ENCODE measurements around the gene ZMYM2. TPM values are rescaled to one million over a fixed set of nuclear protein-coding genes. Genes with fewer than 3 reads are reported as not detected.
"Not testable (repeated sequence)": the region's sequence is repeated elsewhere in the genome, so short reads cannot be mapped to it uniquely, and the experiment has no call there.

Gene ZMYM2
- total and polyA plus RNA-seq, 8 donors: 10.8 to 182 (median 75.3) TPM

DNA sequence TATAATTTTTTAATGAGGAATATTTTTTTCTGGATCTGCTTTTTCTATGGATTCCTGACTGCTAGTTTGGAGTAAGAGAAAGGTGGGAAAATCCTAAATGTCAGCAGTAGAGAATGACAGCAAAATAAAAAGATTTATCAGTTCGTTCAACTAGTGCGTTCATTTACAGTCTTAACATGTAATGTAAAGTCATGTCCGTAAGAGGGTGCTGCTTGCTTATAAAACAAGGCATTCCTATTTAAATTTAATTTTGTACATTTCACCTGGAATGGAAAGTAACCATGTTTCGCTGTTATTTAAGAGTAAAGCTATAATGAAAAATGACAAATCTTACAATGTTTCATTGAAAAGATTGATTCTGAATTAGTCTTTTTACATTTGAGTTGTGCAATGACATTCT lies 76.6 kb downstream of the ZMYM2 start:
- Histone ChIP-seq H3K9me3 (no peaks in the 10 kb centered on the region), H3K4me3 (no peak overlapping the region), H3K36me3 (peaks cover 29 to 96% (median 92%) of the 10 kb centered on the region in 4 donors), H3K27me3 (no peaks in the 10 kb centered on the region), H3K4me1 (peaks cover 0 to 5% (median 0%) of the 10 kb centered on the region in 4 donors), H3K27ac (no peak overlapping the region)
- DNase-seq: no peak
- intact Hi-C loops (cut with DNase I; ENCODE audit: low total_unique reads): no loop called here
- TF ChIP-seq EP300 (IDR thresholded peaks at IDR 0.05) (no peak), POLR2AphosphoS5 (IDR thresholded peaks at IDR 0.05) (no peak), POLR2A (IDR thresholded peaks at IDR 0.05) (no peak)
- TF ChIP-seq, protein P1, sequence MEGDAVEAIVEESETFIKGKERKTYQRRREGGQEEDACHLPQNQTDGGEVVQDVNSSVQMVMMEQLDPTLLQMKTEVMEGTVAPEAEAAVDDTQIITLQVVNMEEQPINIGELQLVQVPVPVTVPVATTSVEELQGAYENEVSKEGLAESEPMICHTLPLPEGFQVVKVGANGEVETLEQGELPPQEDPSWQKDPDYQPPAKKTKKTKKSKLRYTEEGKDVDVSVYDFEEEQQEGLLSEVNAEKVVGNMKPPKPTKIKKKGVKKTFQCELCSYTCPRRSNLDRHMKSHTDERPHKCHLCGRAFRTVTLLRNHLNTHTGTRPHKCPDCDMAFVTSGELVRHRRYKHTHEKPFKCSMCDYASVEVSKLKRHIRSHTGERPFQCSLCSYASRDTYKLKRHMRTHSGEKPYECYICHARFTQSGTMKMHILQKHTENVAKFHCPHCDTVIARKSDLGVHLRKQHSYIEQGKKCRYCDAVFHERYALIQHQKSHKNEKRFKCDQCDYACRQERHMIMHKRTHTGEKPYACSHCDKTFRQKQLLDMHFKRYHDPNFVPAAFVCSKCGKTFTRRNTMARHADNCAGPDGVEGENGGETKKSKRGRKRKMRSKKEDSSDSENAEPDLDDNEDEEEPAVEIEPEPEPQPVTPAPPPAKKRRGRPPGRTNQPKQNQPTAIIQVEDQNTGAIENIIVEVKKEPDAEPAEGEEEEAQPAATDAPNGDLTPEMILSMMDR (IDR thresholded peaks at IDR 0.05): no peak
- 70 to 85% (median 74%) methylated on average over 4 of the region's 4 CpGs for WGBS, 5 donors

DNA sequence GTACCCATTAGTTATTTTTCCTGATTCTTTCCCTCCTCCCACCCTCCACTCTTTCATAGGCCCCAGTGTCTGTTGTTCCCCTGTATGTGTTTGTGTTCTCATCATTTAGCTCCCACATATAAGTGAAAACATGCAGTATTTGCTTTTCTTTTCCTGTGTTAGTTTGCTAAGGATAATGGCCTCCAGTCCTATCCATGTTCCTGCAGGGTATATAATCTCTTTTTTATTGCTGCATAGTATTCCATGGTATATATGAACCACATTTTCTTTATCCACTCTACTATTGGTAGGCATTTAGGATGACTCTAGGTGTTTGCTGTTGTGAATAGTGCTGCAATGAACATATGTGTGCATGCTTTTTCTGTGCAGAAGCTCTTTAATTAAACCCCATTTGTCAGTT lies 79.4 kb downstream of the ZMYM2 start:
- no peak for DNase-seq
- intact Hi-C loops (cut with DNase I; ENCODE audit: low total_unique reads): no loop called here
- peaks cover 0 to 5% (median 0%) of the 10 kb centered on the region in 4 donors for H3K4me1 ChIP-seq
- no peak overlapping the region for H3K27ac ChIP-seq
- H3K27me3 ChIP-seq: no peaks in the 10 kb centered on the region
- no peak for TF ChIP-seq EP300 (IDR thresholded peaks at IDR 0.05)
- no peak for TF ChIP-seq POLR2AphosphoS5 (IDR thresholded peaks at IDR 0.05)
- TF ChIP-seq POLR2A (IDR thresholded peaks at IDR 0.05): no peak
- TF ChIP-seq, protein P1 (IDR thresholded peaks at IDR 0.05): no peak
- H3K4me3 ChIP-seq: no peak overlapping the region
- no peaks in the 10 kb centered on the region for H3K9me3 ChIP-seq
- peaks cover 18 to 94% (median 84%) of the 10 kb centered on the region in 4 donors for H3K36me3 ChIP-seq

DNA sequence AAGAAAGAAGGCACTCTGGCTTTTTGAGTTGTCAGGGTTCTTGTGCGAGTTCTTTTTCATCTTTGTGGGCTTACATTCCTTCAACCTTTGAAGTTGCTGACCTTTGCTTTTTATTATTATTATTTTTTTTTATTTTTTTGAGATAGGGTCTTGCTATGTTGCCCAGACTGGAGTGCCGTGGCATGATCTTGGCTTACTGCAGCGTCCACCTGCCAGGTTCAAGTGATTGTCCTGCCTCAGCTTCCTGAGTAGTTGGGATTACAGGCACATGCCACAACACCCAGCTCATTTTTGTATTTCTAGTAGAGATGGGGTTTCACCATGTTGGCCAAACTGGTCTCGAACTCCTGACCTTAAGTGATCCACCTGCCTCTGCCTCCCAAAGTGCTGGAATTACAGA lies 84.1 kb downstream of the ZMYM2 start:
- H3K9me3 ChIP-seq; H3K27me3 ChIP-seq; DNase-seq; intact Hi-C loops (cut with DNase I; ENCODE audit: low total_unique reads); H3K4me1 ChIP-seq; H3K4me3 ChIP-seq; H3K27ac ChIP-seq: not testable (repeated sequence)
- 95 to 99% (median 97%) methylated on average over 4 of the region's 4 CpGs for WGBS, 5 donors
- H3K36me3 ChIP-seq: peaks cover 7 to 90% (median 71%) of the 10 kb centered on the region in 4 donors

DNA sequence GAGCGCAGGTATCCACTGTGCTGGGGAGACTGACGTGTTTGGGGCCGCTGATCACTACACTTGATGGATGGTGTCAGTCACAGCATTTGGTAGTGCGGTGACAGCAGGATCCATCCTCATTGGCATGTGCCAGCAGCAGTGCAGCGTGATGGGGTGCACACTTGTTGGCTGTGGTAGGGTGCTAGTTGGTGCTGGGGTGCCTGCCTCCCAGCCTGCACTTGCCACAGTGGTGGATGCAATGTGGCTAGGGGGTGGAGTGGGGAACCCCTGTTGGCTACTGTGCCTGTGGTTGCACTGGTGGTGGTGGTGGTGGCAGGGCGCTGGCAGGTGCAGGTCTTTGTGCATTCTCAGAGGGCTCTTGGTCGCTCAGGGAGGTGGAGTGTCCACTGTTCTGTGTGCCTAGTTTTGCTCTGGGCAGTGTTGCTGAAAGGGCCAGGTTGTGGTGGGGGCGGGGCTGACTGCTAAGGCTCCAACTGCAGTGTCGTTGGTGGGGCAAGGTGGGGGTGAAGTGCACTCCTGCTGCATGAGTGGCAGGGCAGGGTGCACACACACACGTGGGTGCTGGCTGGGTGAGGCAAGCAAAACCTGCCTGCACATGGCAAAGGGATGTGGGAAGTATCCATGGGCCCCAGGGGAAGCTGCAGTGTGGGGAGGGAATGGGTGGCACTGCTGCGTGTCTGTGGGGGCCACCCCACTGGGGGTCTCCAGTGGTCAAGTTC lies 84.8 kb downstream of the ZMYM2 start:
- no peaks in the 10 kb centered on the region for H3K27me3 ChIP-seq
- H3K4me3 ChIP-seq: no peak overlapping the region
- no peak for DNase-seq
- H3K27ac ChIP-seq: no peak overlapping the region
- TF ChIP-seq EP300 (IDR thresholded peaks at IDR 0.05) (no peak), POLR2A (IDR thresholded peaks at IDR 0.05) (no peak), POLR2AphosphoS5 (IDR thresholded peaks at IDR 0.05) (no peak)
- TF ChIP-seq, protein P1 (IDR thresholded peaks at IDR 0.05): no peak
- no peaks in the 10 kb centered on the region for H3K9me3 ChIP-seq
- H3K4me1 ChIP-seq: no peaks in the 10 kb centered on the region
- intact Hi-C loops (cut with DNase I; ENCODE audit: low total_unique reads): no loop called here
- WGBS, 5 donors: 83 to 89% (median 88%) methylated on average over 10 to 11 of the region's 11 CpGs
- peaks cover 0 to 82% (median 63%) of the 10 kb centered on the region in 4 donors for H3K36me3 ChIP-seq

DNA sequence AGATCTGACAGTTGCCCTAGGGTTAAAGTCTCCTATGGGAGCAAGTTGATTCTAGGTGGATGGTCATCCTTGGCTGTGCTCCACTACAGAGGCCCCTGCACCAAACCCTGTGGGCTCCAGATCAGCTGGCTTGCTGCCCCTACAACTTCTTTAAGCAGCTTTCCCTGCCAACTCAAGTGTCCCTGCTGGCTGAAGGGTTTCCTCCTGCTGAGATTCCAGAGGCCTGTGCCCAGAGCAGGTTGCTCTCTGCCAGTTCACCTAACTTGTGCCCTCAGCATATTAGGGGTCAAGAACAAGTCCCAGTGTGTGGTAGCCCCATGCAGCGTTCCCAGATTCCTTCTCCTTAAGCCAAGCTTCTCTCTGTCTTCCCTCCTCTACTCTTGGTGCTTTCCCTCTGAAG lies 85.6 kb downstream of the ZMYM2 start:
- DNase-seq: no peak
- Histone ChIP-seq H3K4me1 (peaks cover 0 to 4% (median 0%) of the 10 kb centered on the region in 4 donors), H3K9me3 (no peaks in the 10 kb centered on the region), H3K4me3 (no peak overlapping the region), H3K36me3 (peaks cover 0 to 77% (median 59%) of the 10 kb centered on the region in 4 donors), H3K27me3 (no peaks in the 10 kb centered on the region), H3K27ac (no peak overlapping the region)
- TF ChIP-seq EP300 (IDR thresholded peaks at IDR 0.05) (no peak), POLR2AphosphoS5 (IDR thresholded peaks at IDR 0.05) (no peak), POLR2A (IDR thresholded peaks at IDR 0.05) (no peak)
- TF ChIP-seq, protein P1 (IDR thresholded peaks at IDR 0.05): no peak
- 91 to 100% (median 94%) methylated on average over 1 of the region's 1 CpG for WGBS, 5 donors
- intact Hi-C loops (cut with DNase I; ENCODE audit: low total_unique reads): no loop called here

Data from stomach (tissue), 9 donors.